Ovary (tissue), 3 donors: Measurements from ENCODE around the gene MAN2A1.

ENCODE experiments used
- EP300 ChIP-seq: sonication (generic); formaldehyde crosslinking; IDR thresholded peaks from one replicate; pipeline ENCODE4 v1.6.1; 2017; ENCODE audit warnings: antibody characterized with exemption
- POLR2A ChIP-seq: fragments of 450-650 bp; IDR thresholded peaks from one replicate; pipeline ENCODE4 v1.6.1; 2017; ENCODE audit warnings: antibody characterized with exemption, mild to moderate bottlenecking, moderate library complexity
- TF ChIP-seq, protein P1 (sequence below), 3 donors: fragments of 450-650 bp in 2 of 3; fragments of 200-600 bp in 1 of 3; IDR thresholded peaks; one replicate each; pipeline versions ENCODE4 v1.5.1 to v1.8.0; 2016 to 2022; ENCODE audit warnings: antibody characterized with exemption in 3 of 3, mild to moderate bottlenecking in 1 of 3
- donor health status: DM: no; HTN: no; CAD: no.

DNA sequence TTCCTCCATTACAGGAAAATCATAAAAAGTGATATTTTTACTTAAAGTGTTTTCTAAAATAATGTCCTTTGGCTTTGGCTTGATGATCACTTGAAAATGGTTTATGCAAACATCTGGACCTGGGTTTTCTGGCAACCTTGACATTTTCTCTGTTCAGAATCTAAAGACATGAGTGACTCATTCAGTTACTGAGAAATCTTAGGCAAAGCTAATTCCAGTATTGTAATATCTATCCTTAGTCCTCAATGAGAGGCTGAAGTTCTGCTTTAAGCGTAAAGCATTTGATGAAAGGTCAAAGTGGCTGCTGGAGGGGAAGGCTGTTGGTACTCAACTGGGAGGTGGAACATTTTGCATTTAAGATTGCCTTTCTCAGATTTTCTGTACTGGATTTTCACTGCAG is 2.3 kb downstream of the MAN2A1 start:
- TF ChIP-seq, protein P1, sequence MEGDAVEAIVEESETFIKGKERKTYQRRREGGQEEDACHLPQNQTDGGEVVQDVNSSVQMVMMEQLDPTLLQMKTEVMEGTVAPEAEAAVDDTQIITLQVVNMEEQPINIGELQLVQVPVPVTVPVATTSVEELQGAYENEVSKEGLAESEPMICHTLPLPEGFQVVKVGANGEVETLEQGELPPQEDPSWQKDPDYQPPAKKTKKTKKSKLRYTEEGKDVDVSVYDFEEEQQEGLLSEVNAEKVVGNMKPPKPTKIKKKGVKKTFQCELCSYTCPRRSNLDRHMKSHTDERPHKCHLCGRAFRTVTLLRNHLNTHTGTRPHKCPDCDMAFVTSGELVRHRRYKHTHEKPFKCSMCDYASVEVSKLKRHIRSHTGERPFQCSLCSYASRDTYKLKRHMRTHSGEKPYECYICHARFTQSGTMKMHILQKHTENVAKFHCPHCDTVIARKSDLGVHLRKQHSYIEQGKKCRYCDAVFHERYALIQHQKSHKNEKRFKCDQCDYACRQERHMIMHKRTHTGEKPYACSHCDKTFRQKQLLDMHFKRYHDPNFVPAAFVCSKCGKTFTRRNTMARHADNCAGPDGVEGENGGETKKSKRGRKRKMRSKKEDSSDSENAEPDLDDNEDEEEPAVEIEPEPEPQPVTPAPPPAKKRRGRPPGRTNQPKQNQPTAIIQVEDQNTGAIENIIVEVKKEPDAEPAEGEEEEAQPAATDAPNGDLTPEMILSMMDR (IDR thresholded peaks at IDR 0.05), result no peak
- TF ChIP-seq POLR2A (no peak), EP300 (no peak)
